ENCODE measurements around the gene SARNP. TPM values are rescaled to one million over a fixed set of nuclear protein-coding genes. Genes with fewer than 3 reads are reported as not detected.

SARNP gene
- total and polyA plus RNA-seq, 10 of the 15 experiments (the other 5 are each of a cell fraction or from before 2014, with no cell fraction given): 77.6 to 445 (median 188) TPM

DNA sequence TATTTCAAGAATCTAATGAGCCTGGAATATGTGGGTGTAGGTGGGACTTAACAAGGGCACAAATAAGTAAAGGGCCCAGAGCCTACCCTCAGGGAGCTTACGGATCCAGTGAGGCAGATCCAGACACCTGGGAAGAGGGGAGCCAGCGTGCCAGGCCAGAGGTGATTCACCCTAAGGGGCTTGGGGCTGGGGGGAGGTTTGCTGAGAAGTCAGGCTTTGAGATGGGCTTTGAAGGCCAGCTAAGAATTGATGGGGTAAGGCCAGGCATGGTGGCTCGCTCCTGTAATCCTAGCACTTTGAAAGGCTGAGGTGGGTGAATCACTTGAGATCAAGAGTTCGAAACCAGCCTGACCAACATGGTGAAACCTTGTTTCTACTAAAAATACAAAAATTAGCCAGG is 25.9 kb upstream of the SARNP start:
- intact Hi-C loops (cut with micrococcal nuclease; ENCODE audit: unreplicated experiment) (no loop called here), in situ Hi-C loops (cut with MboI) (no loop called here)
- no peak overlapping the region for H3K9ac ChIP-seq (ENCODE audit: control insufficient read depth, insufficient read depth, low read length)
- TF ChIP-seq ZSCAN29 (IDR thresholded peaks at IDR 0.05) (no peak), NR2C1 (IDR thresholded peaks at IDR 0.05) (no peak), JUNB (IDR thresholded peaks at IDR 0.05) (no peak), SIN3A (IDR thresholded peaks at IDR 0.05; ENCODE audit: low read depth, low read length) (no peak), MTA2 (IDR thresholded peaks at IDR 0.05; ENCODE audit: low read depth) (no peak), TCF3 (IDR thresholded peaks at IDR 0.05; ENCODE audit: borderline replicate concordance, insufficient read depth, low read depth, low read length) (no peak), CREB1 (IDR thresholded peaks at IDR 0.05; ENCODE audit: low read depth) (no peak), RB1 (IDR thresholded peaks at IDR 0.05; ENCODE audit: borderline replicate concordance) (no peak), RUNX3 (IDR thresholded peaks at IDR 0.05; ENCODE audit: low read length) (no peak), NFIC (IDR thresholded peaks at IDR 0.05; ENCODE audit: low read depth, low read length) (no peak), STAT1 (conservative IDR thresholded peaks at IDR 0.05) (no peak), NFYB (IDR thresholded peaks at IDR 0.05; ENCODE audit: insufficient read depth, low read depth, low read length) (no peak), YBX1 (IDR thresholded peaks at IDR 0.05) (no peak), SIX5 (IDR thresholded peaks at IDR 0.05; ENCODE audit: low read depth, low read length, severe bottlenecking) (no peak)
- H2AFZ ChIP-seq (ENCODE audit: control insufficient read depth, low read depth, low read length): no peak overlapping the region
- H3K4me2 ChIP-seq (ENCODE audit: control insufficient read depth, insufficient read depth): no peak overlapping the region
- CTCF ChIA-PET: interaction anchor here (1.0 to 2.2 kb wide), 3 partner anchors 8 to 105 kb away, joined by 3 to 5 read pairs (median 3); no protein-coding TSS in a partner anchor
- no peak overlapping the region for H3K4me3 ChIP-seq
- H4K20me1 ChIP-seq (ENCODE audit: control insufficient read depth, insufficient read depth): no peaks in the 10 kb centered on the region
- 55% methylated on average over 4 of the region's 4 CpGs for WGBS (ENCODE audit: insufficient coverage, insufficient replicate concordance, low lambda C conversion rate, missing lambda C conversion rate)
- no peak for FAIRE-seq
- no TSS peak for BruUV-seq (replicated peaks)
- DNase-seq (ENCODE audit: low read depth, low spot score): no peak
- H3K4me1 ChIP-seq (ENCODE audit: control insufficient read depth, insufficient read depth, low read length): no peaks in the 10 kb centered on the region; the same call in 1 of the 2 replicates
- RAD21 ChIA-PET (ENCODE audit: unreplicated experiment): interaction anchor here (1.2 kb wide), 1 partner anchor 105 kb away, joined by 4 read pairs; no protein-coding TSS in a partner anchor
- SMC1A ChIA-PET (ENCODE audit: uncharacterized antibody, unreplicated experiment): no interaction called here
- H3K27me3 ChIP-seq (replicated peaks in 1 of 2; ENCODE audit: control insufficient read depth in 2 of 2, insufficient read depth in 2 of 2, low read length in 1 of 2): no peaks in the 10 kb centered on the region; a peak in 3 of 4 replicates
- no peaks in the 10 kb centered on the region for H3K36me3 ChIP-seq (ENCODE audit: control insufficient read depth in 2 of 2, insufficient read depth in 2 of 2, low read length in 1 of 2)
- no peaks in the 10 kb centered on the region for H3K9me3 ChIP-seq (replicated peaks; ENCODE audit: control insufficient read depth, insufficient read depth, low read length)
- no peaks in the 10 kb centered on the region for H3K79me2 ChIP-seq (ENCODE audit: control insufficient read depth, insufficient read depth, low read length)
- POLR2A ChIA-PET: interaction anchor here (0.6 kb wide), 1 partner anchor 17 kb away, joined by 4 read pairs; no protein-coding TSS in a partner anchor
- no peak for ATAC-seq
- no peak overlapping the region for H3K27ac ChIP-seq (ENCODE audit: control insufficient read depth, insufficient read depth)

All from GM12878 (cell line).